ENCODE data around the gene COL25A1. TPM values are rescaled to one million over a fixed set of nuclear protein-coding genes. Genes with fewer than 3 reads are reported as not detected.

Gene COL25A1
- total RNA-seq, 1 donor from 2014 or later, result 0.37 TPM

DNA sequence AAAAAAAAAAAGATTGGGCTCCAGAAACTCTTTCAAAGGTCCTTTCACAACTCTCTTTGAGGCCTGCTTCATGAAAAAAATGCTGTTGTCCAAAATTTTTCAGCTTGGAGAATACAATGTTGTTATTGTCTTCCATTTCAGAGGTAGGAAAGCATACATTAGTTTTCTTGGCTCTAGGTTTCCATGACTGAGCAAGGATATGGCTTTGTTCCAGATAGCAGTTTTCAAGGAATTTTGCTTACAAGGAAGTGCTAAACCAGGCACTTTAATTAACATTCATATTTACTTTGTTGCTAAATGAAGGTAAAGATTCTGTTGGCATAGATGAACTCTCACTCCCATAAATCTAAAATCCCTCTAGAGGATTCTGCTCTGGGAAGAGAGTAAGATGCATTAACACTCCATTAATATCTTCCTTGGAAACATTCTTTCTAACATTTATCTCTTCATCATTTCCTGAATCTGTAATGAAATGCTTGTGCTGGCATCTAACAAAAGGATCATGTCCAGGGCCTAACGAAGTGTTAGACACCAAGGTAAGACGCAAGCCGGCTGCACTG lies 118.4 kb downstream of the COL25A1 start:
- intact Hi-C loops (cut with micrococcal nuclease), result no loop called here

DNA sequence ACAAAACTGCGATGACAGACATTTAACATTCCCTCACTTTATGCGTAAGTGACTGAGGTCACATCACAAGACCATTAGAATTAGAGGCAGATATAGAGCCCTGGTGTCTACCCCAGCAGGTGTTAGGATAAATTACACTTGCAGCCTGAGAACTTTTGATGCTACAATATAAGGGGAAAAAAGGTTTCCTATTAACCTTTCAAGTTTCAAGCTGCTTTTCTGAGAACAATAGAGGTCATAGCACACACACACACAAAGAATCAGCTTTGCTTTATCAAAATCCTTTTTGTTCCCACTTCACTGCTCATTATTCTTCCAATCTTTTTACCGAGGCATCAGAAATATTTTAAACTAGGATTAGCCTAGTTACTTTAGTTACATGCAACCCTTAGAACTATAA lies 119.8 kb downstream of the COL25A1 start:
- DNase-seq (no peak), ATAC-seq (no peak)
- intact Hi-C loops (cut with micrococcal nuclease), result no loop called here

More for the DNA sequence above, 118.4 kb downstream of the COL25A1 start:
- DNase-seq, result no peak
- ATAC-seq, result no peak

GRCh38 chr4:109179061-109179460 lies 123.4 kb downstream of the COL25A1 start:
- ATAC-seq (no peak), DNase-seq (no peak)
- intact Hi-C loops (cut with micrococcal nuclease), result no loop called here

GRCh38 chr4:109177096-109177810 lies 125.2 kb downstream of the COL25A1 start:
- intact Hi-C loops (cut with micrococcal nuclease), result no loop called here
- ATAC-seq, result no peak
- no peak for DNase-seq

GRCh38 chr4:109174224-109174953 lies 128.1 kb downstream of the COL25A1 start:
- no peak for DNase-seq
- ATAC-seq, result no peak
- intact Hi-C loops (cut with micrococcal nuclease), result no loop called here

DNA sequence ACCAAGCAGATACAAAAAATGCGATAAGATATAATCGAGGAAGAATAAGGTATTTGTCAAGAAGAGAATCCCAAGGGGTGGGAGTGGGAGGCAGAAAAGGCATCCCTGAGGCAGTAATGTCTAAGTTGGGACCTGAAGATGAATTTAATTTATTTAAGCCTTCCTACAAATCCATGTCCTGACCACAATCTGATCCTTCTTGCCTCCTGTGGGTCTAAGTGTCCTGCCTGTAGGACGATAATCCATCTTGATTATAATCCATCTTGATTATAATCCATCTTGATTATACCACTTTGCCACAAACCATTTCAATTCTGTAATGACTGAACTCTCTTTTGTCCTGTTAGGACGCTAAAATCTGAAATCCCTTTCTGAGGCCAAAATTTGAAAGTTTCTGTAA lies 130.2 kb downstream of the COL25A1 start:
- ATAC-seq, result no peak
- intact Hi-C loops (cut with micrococcal nuclease), result no loop called here

GRCh38 chr4:109171070-109171469 lies 131.4 kb downstream of the COL25A1 start:
- DNase-seq (no peak), ATAC-seq (no peak)
- intact Hi-C loops (cut with micrococcal nuclease), result no loop called here

More for the DNA sequence above, 130.2 kb downstream of the COL25A1 start:
- no peak for DNase-seq

DNA sequence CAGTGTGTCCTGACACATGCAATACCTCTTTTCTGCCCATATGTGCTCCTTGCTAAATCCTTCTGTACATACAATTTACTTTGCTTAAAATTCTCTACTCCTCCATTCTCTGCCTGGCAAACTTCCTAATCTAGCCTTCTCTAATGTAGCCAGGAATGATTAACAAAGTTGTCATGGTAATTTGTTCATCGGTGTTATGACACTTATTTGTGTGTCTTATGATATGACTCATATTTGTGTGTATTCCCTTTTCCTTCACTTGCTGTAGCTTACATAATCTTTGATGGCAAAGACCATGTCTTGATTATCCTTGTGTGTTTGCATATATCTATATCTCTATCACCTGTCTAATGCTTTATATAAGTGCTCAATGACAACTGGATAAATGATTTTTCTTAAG lies 133.3 kb downstream of the COL25A1 start:
- intact Hi-C loops (cut with micrococcal nuclease), result no loop called here
- DNase-seq (no peak), ATAC-seq (no peak)

GRCh38 chr4:109166586-109166985 lies 135.9 kb downstream of the COL25A1 start:
- DNase-seq (no peak), ATAC-seq (no peak)
- intact Hi-C loops (cut with micrococcal nuclease), result no loop called here

GRCh38 chr4:109166126-109166525 lies 136.3 kb downstream of the COL25A1 start:
- ATAC-seq, result no peak
- no peak for DNase-seq
- intact Hi-C loops (cut with micrococcal nuclease), result no loop called here

DNA sequence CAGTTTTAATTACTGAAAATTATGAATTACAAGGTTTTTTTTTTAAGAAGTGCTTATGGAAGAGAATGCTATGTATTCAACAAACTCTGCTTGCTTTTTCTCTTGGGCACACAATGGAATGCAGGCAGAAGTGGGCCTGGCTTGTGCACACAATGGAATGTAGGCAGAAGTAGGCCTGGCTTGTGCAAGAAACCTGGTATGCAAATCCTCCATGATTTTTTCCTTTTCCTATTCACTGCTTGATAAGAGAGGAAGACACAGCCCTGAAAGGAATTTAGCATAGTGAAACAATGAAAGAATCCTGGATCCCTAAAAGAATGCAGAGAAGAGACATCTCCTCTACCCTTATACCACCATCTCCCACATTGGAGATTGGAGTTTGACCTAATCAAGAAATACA lies 138.4 kb downstream of the COL25A1 start:
- intact Hi-C loops (cut with micrococcal nuclease), result no loop called here
- no peak for ATAC-seq
- DNase-seq, result no peak

DNA sequence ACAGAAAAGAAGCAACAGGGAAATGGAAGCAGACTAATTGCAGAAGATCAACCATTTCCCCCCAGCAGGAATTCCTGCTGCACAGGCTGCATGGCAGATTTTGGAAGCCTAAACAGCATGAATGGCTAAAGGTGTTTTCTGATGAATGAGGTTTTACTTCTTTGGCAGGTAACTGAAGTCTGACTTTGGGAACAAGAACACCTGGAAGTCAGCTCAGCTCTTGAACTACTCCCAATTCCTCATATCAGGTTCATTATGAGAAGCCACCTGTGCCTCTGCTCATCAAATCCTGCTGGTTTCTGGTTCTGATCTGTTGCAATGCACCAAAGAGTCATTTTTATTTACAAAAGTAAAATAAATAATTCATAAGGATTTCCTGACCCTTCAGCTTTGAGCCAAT lies 139.0 kb downstream of the COL25A1 start:
- intact Hi-C loops (cut with micrococcal nuclease), result no loop called here
- no peak for ATAC-seq

GRCh38 chr4:109162759-109163158 lies 139.7 kb downstream of the COL25A1 start:
- intact Hi-C loops (cut with micrococcal nuclease), result no loop called here
- no peak for DNase-seq
- ATAC-seq, result no peak

More for the DNA sequence above, 139.0 kb downstream of the COL25A1 start:
- DNase-seq, result no peak

GRCh38 chr4:109160494-109160893 lies 142.0 kb downstream of the COL25A1 start:
- intact Hi-C loops (cut with micrococcal nuclease), result no loop called here
- DNase-seq, result no peak
- ATAC-seq, result no peak

DNA sequence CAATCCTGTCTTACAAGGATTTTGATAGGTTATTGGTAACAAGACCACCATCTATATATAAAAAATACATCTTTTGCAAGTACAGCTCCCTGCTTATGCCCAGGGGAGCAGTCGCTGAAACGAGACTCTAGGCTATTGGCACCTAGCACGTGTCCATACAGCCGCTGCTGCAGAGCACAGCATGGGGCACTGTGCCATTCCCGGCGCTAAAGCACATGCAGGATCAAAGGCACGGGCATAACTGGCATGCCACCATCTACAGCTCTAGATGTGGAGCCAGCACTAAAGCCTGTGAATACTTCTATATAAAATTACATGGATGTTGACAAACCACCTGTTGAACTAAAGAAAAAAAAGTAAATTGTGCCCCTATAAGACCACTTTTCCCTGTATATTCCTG lies 144.8 kb downstream of the COL25A1 start:
- DNase-seq, result no peak
- no peak for ATAC-seq
- intact Hi-C loops (cut with micrococcal nuclease), result no loop called here

GRCh38 chr4:109157205-109157604 lies 145.3 kb downstream of the COL25A1 start:
- no peak for ATAC-seq
- DNase-seq, result no peak
- intact Hi-C loops (cut with micrococcal nuclease), result no loop called here

DNA sequence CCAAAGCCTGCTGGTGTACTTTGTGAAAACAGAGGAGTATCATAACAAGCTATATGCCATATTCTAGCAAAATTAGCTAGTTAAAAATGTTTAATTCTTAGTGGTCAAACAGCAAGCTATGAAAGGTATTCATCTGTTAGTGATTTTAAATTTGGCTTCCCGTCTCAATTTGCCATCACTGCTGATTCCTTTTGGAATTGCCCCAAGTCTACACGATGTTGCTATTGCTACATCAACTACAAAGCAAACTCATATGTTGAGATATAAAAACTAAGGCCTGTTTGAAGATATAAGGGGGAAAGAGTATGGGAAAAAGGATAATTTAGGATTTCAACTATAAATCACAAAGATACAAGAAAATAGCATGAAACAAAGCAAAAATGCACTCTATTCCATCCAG lies 146.1 kb downstream of the COL25A1 start:
- no peak for ATAC-seq
- intact Hi-C loops (cut with micrococcal nuclease), result no loop called here
- DNase-seq, result no peak

DNA sequence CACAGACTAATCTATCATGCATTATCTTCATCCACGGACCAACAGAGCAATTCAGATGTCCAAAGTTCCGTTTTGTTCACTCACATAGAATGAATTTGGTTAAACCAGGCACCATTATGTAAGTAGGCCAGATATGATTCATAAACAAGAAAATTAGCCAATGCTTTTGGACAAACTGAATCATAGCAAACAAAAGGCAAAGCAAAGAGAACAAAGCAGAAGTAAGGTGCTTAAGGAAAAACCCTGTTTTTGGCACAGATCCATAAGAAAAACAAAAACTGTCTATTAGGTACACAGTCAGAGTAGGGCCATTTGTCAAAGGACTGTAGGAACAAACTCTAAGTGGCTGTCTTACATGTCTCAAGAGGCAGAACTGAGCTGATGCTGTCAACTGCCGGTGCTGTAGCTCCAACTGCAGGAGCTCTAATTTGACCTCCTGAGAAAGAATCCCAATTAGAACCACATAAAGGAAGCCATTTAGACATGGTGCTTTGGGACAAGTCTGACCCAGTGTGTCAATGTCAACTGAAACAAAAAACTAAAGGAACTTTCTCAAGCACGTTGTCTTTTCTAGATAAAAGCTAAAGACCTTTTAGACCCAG lies 146.7 kb downstream of the COL25A1 start:
- no peak for ATAC-seq
- intact Hi-C loops (cut with micrococcal nuclease), result no loop called here
- no peak for DNase-seq

DNA sequence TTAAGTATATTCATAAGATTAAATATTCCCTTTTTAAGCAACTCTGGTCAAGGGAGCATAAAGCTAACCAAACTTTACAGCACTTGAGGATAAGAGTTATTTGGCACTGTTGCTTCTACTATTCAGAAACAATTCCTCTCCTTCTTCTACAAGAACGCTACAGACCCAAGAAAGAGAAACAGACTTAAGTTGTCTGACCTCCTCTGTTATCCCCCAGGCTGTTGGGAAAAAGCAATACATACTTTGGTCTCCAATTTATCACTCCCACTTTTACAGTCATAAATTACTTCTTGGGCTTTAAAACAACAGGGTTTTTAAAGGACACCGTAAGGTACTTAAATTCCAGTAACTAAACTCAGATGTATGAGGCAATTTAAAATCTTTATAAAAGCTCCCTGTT lies 147.4 kb downstream of the COL25A1 start:
- no peak for DNase-seq
- intact Hi-C loops (cut with micrococcal nuclease), result no loop called here
- no peak for ATAC-seq

DNA sequence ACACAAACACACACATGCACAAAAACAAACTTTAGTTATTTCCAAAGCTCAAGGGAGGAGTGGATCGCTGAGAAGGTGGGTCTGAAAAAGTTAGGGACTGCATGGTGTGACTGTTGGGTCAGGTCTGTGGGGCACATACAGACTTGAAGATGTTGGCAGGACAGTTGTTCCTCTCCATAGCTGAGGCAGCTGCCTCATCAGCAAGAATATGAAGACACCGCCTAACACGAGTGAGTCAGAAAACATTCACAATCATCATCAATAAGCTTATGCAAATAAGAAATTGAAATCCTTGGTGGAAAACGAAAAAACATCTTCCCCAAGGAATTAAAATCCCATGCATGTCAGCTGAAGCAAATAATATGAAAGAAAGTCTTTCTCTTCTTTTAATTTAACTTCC lies 148.0 kb downstream of the COL25A1 start:
- no peak for ATAC-seq

More for the DNA sequence above, 148.0 kb downstream of the COL25A1 start:
- intact Hi-C loops (cut with micrococcal nuclease), result no loop called here
- DNase-seq, result no peak
